ENCODE measurements around the gene PHLPP2. TPM values are rescaled to one million over a fixed set of nuclear protein-coding genes. Genes with fewer than 3 reads are reported as not detected.

Gene PHLPP2
- polyA plus RNA-seq, 3 donors, result 8.5 to 9.5 (median 8.9) TPM

GRCh38 chr16:71673582-71673973 is 50.9 kb downstream of the PHLPP2 start:
- DNase-seq (ENCODE audit: extremely low read depth in 1 of 11, low read depth in 9 of 11, low spot score in 4 of 11), result no peak

- no peak for DNase-seq (ENCODE audit: extremely low read depth in 1 of 11, low read depth in 9 of 11, low spot score in 4 of 11)
Measured at GRCh38 chr16:71672803-71673581, 51.5 kb downstream of the PHLPP2 start.

GRCh38 chr16:71672125-71672524 is 52.4 kb downstream of the PHLPP2 start:
- DNase-seq (ENCODE audit: extremely low read depth in 1 of 11, low read depth in 9 of 11, low spot score in 4 of 11), result no peak

GRCh38 chr16:71671165-71671564 is 53.3 kb downstream of the PHLPP2 start:
- DNase-seq (ENCODE audit: extremely low read depth in 1 of 11, low read depth in 9 of 11, low spot score in 4 of 11), result no peak

GRCh38 chr16:71670537-71670936 is 54.0 kb downstream of the PHLPP2 start:
- peak in 2 of 11 donors; percentile 1 to 15 for DNase-seq (ENCODE audit: extremely low read depth in 1 of 11, low read depth in 9 of 11, low spot score in 4 of 11)

- no peak for DNase-seq (ENCODE audit: extremely low read depth in 1 of 11, low read depth in 9 of 11, low spot score in 4 of 11)
Measured at GRCh38 chr16:71669926-71670536, 54.5 kb downstream of the PHLPP2 start.

- no peak for DNase-seq (ENCODE audit: extremely low read depth in 1 of 11, low read depth in 9 of 11, low spot score in 4 of 11)
Measured at GRCh38 chr16:71666928-71667707, 57.4 kb downstream of the PHLPP2 start.

GRCh38 chr16:71666264-71666663 is 58.2 kb downstream of the PHLPP2 start:
- DNase-seq (ENCODE audit: extremely low read depth in 1 of 11, low read depth in 9 of 11, low spot score in 4 of 11), result no peak

GRCh38 chr16:71659471-71659870 is 65.0 kb downstream of the PHLPP2 start:
- DNase-seq (ENCODE audit: extremely low read depth in 1 of 11, low read depth in 9 of 11, low spot score in 4 of 11), result no peak

GRCh38 chr16:71658771-71659170 is 65.7 kb downstream of the PHLPP2 start:
- peak in 9 of 11 donors; percentile 14 to 46 (median 27) for DNase-seq (ENCODE audit: extremely low read depth in 1 of 11, low read depth in 9 of 11, low spot score in 4 of 11)

- no peak for DNase-seq (ENCODE audit: extremely low read depth in 1 of 11, low read depth in 9 of 11, low spot score in 4 of 11)
Measured at GRCh38 chr16:71649704-71650103, 74.8 kb downstream of the PHLPP2 start.

- DNase-seq (ENCODE audit: extremely low read depth in 1 of 11, low read depth in 9 of 11, low spot score in 4 of 11), result no peak
Measured at GRCh38 chr16:71648921-71649320, 75.6 kb downstream of the PHLPP2 start.

GRCh38 chr16:71648162-71648561 is 76.3 kb downstream of the PHLPP2 start:
- no peak for DNase-seq (ENCODE audit: extremely low read depth in 1 of 11, low read depth in 9 of 11, low spot score in 4 of 11)

GRCh38 chr16:71647391-71647790 is 77.1 kb downstream of the PHLPP2 start:
- DNase-seq (ENCODE audit: extremely low read depth in 1 of 11, low read depth in 9 of 11, low spot score in 4 of 11), result no peak

- DNase-seq (ENCODE audit: extremely low read depth in 1 of 11, low read depth in 9 of 11, low spot score in 4 of 11), result no peak
Measured at GRCh38 chr16:71645450-71645849, 79.1 kb downstream of the PHLPP2 start.

- DNase-seq (ENCODE audit: extremely low read depth in 1 of 11, low read depth in 9 of 11, low spot score in 4 of 11), result no peak
Measured at GRCh38 chr16:71637398-71637797, 87.1 kb downstream of the PHLPP2 start.

- no peak for DNase-seq (ENCODE audit: extremely low read depth in 1 of 11, low read depth in 9 of 11, low spot score in 4 of 11)
Measured at GRCh38 chr16:71635632-71636031, 88.9 kb downstream of the PHLPP2 start.

GRCh38 chr16:71631776-71632175 is 92.7 kb downstream of the PHLPP2 start:
- no peak for DNase-seq (ENCODE audit: extremely low read depth in 1 of 11, low read depth in 9 of 11, low spot score in 4 of 11)

GRCh38 chr16:71630808-71631207 is 93.7 kb downstream of the PHLPP2 start:
- no peak for DNase-seq (ENCODE audit: extremely low read depth in 1 of 11, low read depth in 9 of 11, low spot score in 4 of 11)

Measured in renal cortex interstitium (tissue), 11 donors.